ENCODE measurements around the gene EML5.

Gene EML5

DNA sequence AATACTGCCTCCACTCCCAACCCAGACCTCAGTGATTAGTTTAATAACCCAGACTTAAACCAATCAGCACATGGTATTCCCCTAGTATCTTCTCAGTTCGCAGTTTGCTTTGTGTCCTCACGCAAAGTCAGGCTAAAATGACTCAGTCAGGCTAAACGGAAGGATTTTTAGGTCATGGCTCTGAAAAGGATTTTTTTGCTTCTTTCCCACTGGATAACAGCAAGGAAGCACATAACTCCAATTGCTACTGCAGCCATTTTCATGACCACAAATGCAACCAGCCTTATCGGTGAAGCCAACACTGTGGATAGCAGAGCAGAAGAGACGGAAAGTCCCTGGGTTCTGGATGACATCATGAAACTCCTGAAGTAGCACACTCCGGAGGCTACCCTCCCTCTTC is 162.2 kb downstream of the EML5 start:
- no peak overlapping the region for H3K4me3 ChIP-seq (ENCODE audit: control insufficient read depth in 1 of 7, extremely low read depth in 1 of 7, insufficient read depth in 4 of 7, low read depth in 2 of 7, low read length in 6 of 7)
- H3K4me1 ChIP-seq (ENCODE audit: control extremely low read depth in 1 of 4, control insufficient read depth in 4 of 4, insufficient read depth in 4 of 4, low read length in 3 of 4): no peaks in the 10 kb centered on the region
- WGBS (ENCODE audit: insufficient coverage): 97% methylated on average over 5 of the region's 6 CpGs
- DNase-seq: no peak
- H3K36me3 ChIP-seq (ENCODE audit: control insufficient read depth in 4 of 4, insufficient read depth in 4 of 4, low read length in 3 of 4): no peaks in the 10 kb centered on the region
- no peaks in the 10 kb centered on the region for H3K27me3 ChIP-seq (replicated peaks in 2 of 5; ENCODE audit: control insufficient read depth in 4 of 5, insufficient read depth in 5 of 5, low read length in 4 of 5)
- no peak overlapping the region for H3K27ac ChIP-seq (ENCODE audit: insufficient read depth in 1 of 2, low read depth in 1 of 2, low read length in 2 of 2, poor library complexity in 1 of 2, severe bottlenecking in 2 of 2)
- POLR2A ChIA-PET: no interaction called here
- CTCF ChIA-PET: no interaction called here
- no peaks in the 10 kb centered on the region for H3K9me3 ChIP-seq (ENCODE audit: control extremely low read depth in 1 of 5, control insufficient read depth in 4 of 5, insufficient read depth in 2 of 5, low read depth in 1 of 5, low read length in 4 of 5)

DNA sequence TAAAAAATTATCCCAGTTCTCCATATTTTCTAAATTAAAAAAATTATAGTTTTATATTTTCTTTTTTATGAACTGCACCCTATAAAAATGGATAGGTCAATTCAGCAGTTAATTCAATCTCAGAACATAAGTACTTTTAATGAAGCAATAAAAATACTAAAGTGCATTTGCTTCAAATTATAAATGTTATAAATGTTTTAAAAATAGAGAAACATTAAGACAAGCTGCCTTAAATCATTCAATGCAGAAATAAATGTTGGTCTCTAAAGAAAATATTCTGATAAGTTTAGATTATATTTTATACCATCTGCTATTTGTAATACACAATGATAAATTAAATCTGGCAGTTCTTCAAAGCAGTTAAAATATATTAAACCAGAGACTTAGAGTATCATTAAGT is 164.3 kb downstream of the EML5 start:
- no peaks in the 10 kb centered on the region for H3K4me1 ChIP-seq (ENCODE audit: control extremely low read depth in 1 of 4, control insufficient read depth in 4 of 4, insufficient read depth in 4 of 4, low read length in 3 of 4)
- no peak overlapping the region for H3K4me3 ChIP-seq (ENCODE audit: control insufficient read depth in 1 of 7, extremely low read depth in 1 of 7, insufficient read depth in 4 of 7, low read depth in 2 of 7, low read length in 6 of 7)
- H3K9me3 ChIP-seq (ENCODE audit: control extremely low read depth in 1 of 5, control insufficient read depth in 4 of 5, insufficient read depth in 2 of 5, low read depth in 1 of 5, low read length in 4 of 5): no peaks in the 10 kb centered on the region
- no peak overlapping the region for H3K27ac ChIP-seq (ENCODE audit: insufficient read depth in 1 of 2, low read depth in 1 of 2, low read length in 2 of 2, poor library complexity in 1 of 2, severe bottlenecking in 2 of 2)
- H3K36me3 ChIP-seq (ENCODE audit: control insufficient read depth in 4 of 4, insufficient read depth in 4 of 4, low read length in 3 of 4): no peaks in the 10 kb centered on the region
- CTCF ChIA-PET: no interaction called here
- H3K27me3 ChIP-seq (replicated peaks in 2 of 5; ENCODE audit: control insufficient read depth in 4 of 5, insufficient read depth in 5 of 5, low read length in 4 of 5): no peaks in the 10 kb centered on the region
- no peak for DNase-seq
- POLR2A ChIA-PET: no interaction called here

DNA sequence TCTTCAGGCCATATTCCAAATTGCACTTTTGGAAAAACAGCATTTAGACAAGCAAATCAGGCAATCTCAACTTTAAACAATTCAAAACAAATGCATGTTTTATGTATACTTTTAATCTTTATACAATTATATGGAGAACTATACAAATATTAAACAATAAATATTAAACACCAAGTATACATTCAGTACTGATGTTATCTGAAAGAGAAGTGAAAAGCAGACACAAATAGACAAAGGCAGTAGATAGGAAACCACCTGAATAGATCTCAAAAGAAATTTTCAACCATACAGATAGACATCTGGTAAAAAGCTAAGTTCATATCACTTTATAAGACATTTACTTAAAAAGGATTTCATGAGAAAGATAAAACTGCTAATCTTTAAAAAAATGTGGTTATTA is 164.7 kb downstream of the EML5 start:
- no peaks in the 10 kb centered on the region for H3K4me1 ChIP-seq (ENCODE audit: control extremely low read depth in 1 of 4, control insufficient read depth in 4 of 4, insufficient read depth in 4 of 4, low read length in 3 of 4)
- no peak for DNase-seq
- ChIA-PET CTCF (no interaction called here), POLR2A (no interaction called here)
- no peaks in the 10 kb centered on the region for H3K36me3 ChIP-seq (ENCODE audit: control insufficient read depth in 4 of 4, insufficient read depth in 4 of 4, low read length in 3 of 4)
- H3K4me3 ChIP-seq (ENCODE audit: control insufficient read depth in 1 of 7, extremely low read depth in 1 of 7, insufficient read depth in 4 of 7, low read depth in 2 of 7, low read length in 6 of 7): no peak overlapping the region
- no peak overlapping the region for H3K27ac ChIP-seq (ENCODE audit: insufficient read depth in 1 of 2, low read depth in 1 of 2, low read length in 2 of 2, poor library complexity in 1 of 2, severe bottlenecking in 2 of 2)
- no peaks in the 10 kb centered on the region for H3K9me3 ChIP-seq (ENCODE audit: control extremely low read depth in 1 of 5, control insufficient read depth in 4 of 5, insufficient read depth in 2 of 5, low read depth in 1 of 5, low read length in 4 of 5)
- H3K27me3 ChIP-seq (replicated peaks in 2 of 5; ENCODE audit: control insufficient read depth in 4 of 5, insufficient read depth in 5 of 5, low read length in 4 of 5): no peaks in the 10 kb centered on the region

DNA sequence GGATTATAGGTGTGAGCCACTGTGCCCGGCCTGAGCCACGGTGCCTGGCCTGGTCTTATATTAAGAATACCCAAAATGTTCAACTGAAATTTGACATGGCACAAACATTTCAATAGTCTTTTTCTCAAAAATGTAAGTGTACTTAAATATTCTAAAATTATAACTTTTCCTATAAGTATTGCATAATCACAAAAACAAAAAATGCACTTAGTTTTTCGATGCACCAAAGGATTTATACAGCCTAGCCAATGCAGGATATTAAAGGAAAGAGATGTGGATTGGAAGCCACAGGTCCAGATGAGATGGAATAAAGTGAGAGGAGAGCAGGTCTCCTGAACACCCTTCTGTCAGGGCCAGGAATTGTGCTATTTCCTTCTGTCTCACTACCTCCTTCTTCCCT is 167.1 kb downstream of the EML5 start:
- no peak overlapping the region for H3K4me3 ChIP-seq (ENCODE audit: control insufficient read depth in 1 of 7, extremely low read depth in 1 of 7, insufficient read depth in 4 of 7, low read depth in 2 of 7, low read length in 6 of 7)
- CTCF ChIA-PET: no interaction called here

DNA sequence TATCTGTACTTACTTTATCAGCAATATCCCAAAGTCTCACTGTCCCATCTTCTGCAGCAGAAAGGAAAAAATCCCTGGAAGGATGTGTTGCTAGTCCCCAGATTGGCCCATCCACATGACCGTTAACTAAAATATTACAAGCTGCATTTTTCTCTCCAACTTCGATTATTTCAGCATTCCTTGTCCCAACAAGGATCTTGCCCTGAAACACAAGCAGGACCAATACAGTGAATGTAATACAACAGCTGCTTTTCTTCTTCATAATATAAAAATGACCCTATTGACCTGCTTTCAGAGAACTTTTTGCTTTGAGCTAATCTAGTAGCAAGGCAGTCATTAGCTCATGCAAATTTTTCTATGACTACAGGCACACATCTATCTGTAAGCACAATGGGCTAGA is 171.7 kb downstream of the EML5 start:
- no peaks in the 10 kb centered on the region for H3K27me3 ChIP-seq (replicated peaks in 2 of 5; ENCODE audit: control insufficient read depth in 4 of 5, insufficient read depth in 5 of 5, low read length in 4 of 5)
- no peak for DNase-seq
- POLR2A ChIA-PET: no interaction called here
- peaks cover 0 to under 1% (median 0%) of the 10 kb centered on the region in 4 experiments for H3K36me3 ChIP-seq (ENCODE audit: control insufficient read depth in 4 of 4, insufficient read depth in 4 of 4, low read length in 3 of 4)
- H3K4me1 ChIP-seq (ENCODE audit: control extremely low read depth in 1 of 4, control insufficient read depth in 4 of 4, insufficient read depth in 4 of 4, low read length in 3 of 4): no peaks in the 10 kb centered on the region
- H3K4me3 ChIP-seq (ENCODE audit: control insufficient read depth in 1 of 7, extremely low read depth in 1 of 7, insufficient read depth in 4 of 7, low read depth in 2 of 7, low read length in 6 of 7): no peak overlapping the region
- H3K9me3 ChIP-seq (ENCODE audit: control extremely low read depth in 1 of 5, control insufficient read depth in 4 of 5, insufficient read depth in 2 of 5, low read depth in 1 of 5, low read length in 4 of 5): no peaks in the 10 kb centered on the region
- CTCF ChIA-PET: interaction anchor here (0.7 kb wide), 1 partner anchor 12 kb away, joined by 3 read pairs; no protein-coding TSS in a partner anchor
- 94% methylated on average over 2 of the region's 2 CpGs for WGBS (ENCODE audit: insufficient coverage)
- H3K27ac ChIP-seq (ENCODE audit: insufficient read depth in 1 of 2, low read depth in 1 of 2, low read length in 2 of 2, poor library complexity in 1 of 2, severe bottlenecking in 2 of 2): no peak overlapping the region

More for the DNA sequence above, 167.1 kb downstream of the EML5 start:
- no peak for DNase-seq
- H3K9me3 ChIP-seq (ENCODE audit: control extremely low read depth in 1 of 5, control insufficient read depth in 4 of 5, insufficient read depth in 2 of 5, low read depth in 1 of 5, low read length in 4 of 5): no peaks in the 10 kb centered on the region
- no peak overlapping the region for H3K27ac ChIP-seq (ENCODE audit: insufficient read depth in 1 of 2, low read depth in 1 of 2, low read length in 2 of 2, poor library complexity in 1 of 2, severe bottlenecking in 2 of 2)
- POLR2A ChIA-PET: no interaction called here
- WGBS (ENCODE audit: insufficient coverage): 100% methylated on average over 1 of the region's 3 CpGs
- no peaks in the 10 kb centered on the region for H3K36me3 ChIP-seq (ENCODE audit: control insufficient read depth in 4 of 4, insufficient read depth in 4 of 4, low read length in 3 of 4)
- no peaks in the 10 kb centered on the region for H3K4me1 ChIP-seq (ENCODE audit: control extremely low read depth in 1 of 4, control insufficient read depth in 4 of 4, insufficient read depth in 4 of 4, low read length in 3 of 4)
- no peaks in the 10 kb centered on the region for H3K27me3 ChIP-seq (replicated peaks in 2 of 5; ENCODE audit: control insufficient read depth in 4 of 5, insufficient read depth in 5 of 5, low read length in 4 of 5)

DNA sequence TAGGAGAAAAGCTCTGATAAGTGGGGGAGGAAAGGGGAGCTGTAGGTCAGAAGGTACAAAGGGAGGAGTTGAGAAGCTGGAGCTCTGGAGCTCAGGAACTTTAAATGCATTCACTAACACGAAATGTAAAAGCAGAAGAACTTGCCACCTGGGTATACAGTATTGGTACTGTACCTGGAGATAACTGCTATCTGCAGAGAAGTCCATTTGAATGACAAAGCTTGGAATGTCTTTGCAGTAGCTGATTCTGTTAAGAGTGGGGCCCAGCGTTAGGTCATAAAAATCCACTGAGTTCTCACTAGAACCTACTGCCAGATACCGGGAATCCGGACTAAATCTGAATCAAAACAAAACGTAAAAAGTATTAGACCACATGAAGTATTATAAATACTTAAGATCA is 174.3 kb downstream of the EML5 start:
- DNase-seq: no peak
- no peaks in the 10 kb centered on the region for H3K9me3 ChIP-seq (ENCODE audit: control extremely low read depth in 1 of 5, control insufficient read depth in 4 of 5, insufficient read depth in 2 of 5, low read depth in 1 of 5, low read length in 4 of 5)
- CTCF ChIA-PET: interaction anchor here (1.1 kb wide), 1 partner anchor 37 kb away, joined by 3 read pairs; no protein-coding TSS in a partner anchor

DNA sequence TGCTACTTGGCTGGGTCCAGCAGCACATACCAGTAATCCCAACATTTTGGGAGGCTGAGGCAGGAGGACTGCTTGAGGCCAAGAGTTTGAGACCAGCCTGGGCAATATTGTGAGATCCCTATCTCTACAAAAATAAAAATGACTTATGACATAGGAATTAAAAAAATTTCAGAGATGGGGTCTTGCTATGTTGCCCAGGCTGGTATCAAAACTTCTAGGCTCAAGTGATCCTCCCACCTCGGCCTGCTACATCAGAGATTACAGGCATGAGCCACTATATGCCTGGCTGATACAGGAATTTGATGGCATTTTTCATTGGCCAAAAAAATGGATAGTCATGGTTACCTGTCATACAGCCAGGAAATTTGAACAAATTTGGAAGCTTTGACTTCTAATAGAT is 175.3 kb downstream of the EML5 start:
- Histone ChIP-seq H3K36me3 (ENCODE audit: control insufficient read depth in 4 of 4, insufficient read depth in 4 of 4, low read length in 3 of 4) (peaks cover 0 to 4% (median 2%) of the 10 kb centered on the region in 4 experiments), H3K9me3 (ENCODE audit: control extremely low read depth in 1 of 5, control insufficient read depth in 4 of 5, insufficient read depth in 2 of 5, low read depth in 1 of 5, low read length in 4 of 5) (no peaks in the 10 kb centered on the region), H3K4me3 (ENCODE audit: control insufficient read depth in 1 of 7, extremely low read depth in 1 of 7, insufficient read depth in 4 of 7, low read depth in 2 of 7, low read length in 6 of 7) (no peak overlapping the region), H3K27ac (ENCODE audit: insufficient read depth in 1 of 2, low read depth in 1 of 2, low read length in 2 of 2, poor library complexity in 1 of 2, severe bottlenecking in 2 of 2) (no peak overlapping the region), H3K27me3 (replicated peaks in 2 of 5; ENCODE audit: control insufficient read depth in 4 of 5, insufficient read depth in 5 of 5, low read length in 4 of 5) (no peaks in the 10 kb centered on the region), H3K4me1 (ENCODE audit: control extremely low read depth in 1 of 4, control insufficient read depth in 4 of 4, insufficient read depth in 4 of 4, low read length in 3 of 4) (peaks cover 0 to 15% (median 12%) of the 10 kb centered on the region in 4 experiments)
- 100% methylated on average over 1 of the region's 1 CpG for WGBS (ENCODE audit: insufficient coverage)
- ChIA-PET CTCF (no interaction called here), POLR2A (no interaction called here)
- DNase-seq: no peak

More for the DNA sequence above, 174.3 kb downstream of the EML5 start:
- Histone ChIP-seq H3K27ac (ENCODE audit: insufficient read depth in 1 of 2, low read depth in 1 of 2, low read length in 2 of 2, poor library complexity in 1 of 2, severe bottlenecking in 2 of 2) (no peak overlapping the region), H3K4me1 (ENCODE audit: control extremely low read depth in 1 of 4, control insufficient read depth in 4 of 4, insufficient read depth in 4 of 4, low read length in 3 of 4) (peaks cover 0 to 5% (median 5%) of the 10 kb centered on the region in 4 experiments), H3K36me3 (ENCODE audit: control insufficient read depth in 4 of 4, insufficient read depth in 4 of 4, low read length in 3 of 4) (peaks cover 0 to 3% (median 0%) of the 10 kb centered on the region in 4 experiments), H3K4me3 (ENCODE audit: control insufficient read depth in 1 of 7, extremely low read depth in 1 of 7, insufficient read depth in 4 of 7, low read depth in 2 of 7, low read length in 6 of 7) (no peak overlapping the region), H3K27me3 (replicated peaks in 2 of 5; ENCODE audit: control insufficient read depth in 4 of 5, insufficient read depth in 5 of 5, low read length in 4 of 5) (no peaks in the 10 kb centered on the region)
- WGBS (ENCODE audit: insufficient coverage): 94% methylated on average over 2 of the region's 5 CpGs
- POLR2A ChIA-PET: no interaction called here
